Natural killer cell (primary cell): ENCODE results near the gene PCSK5. TPM values are rescaled to one million over a fixed set of nuclear protein-coding genes. Genes with fewer than 3 reads are reported as not detected.

ENCODE experiments used
- ATAC-seq, 3 donors: fragments of 150-1000 bp in 2 of 3; fragments of 200-7000 bp in 1 of 3; cut with Tn5 transposase; 1 replicate in 1 of 3; 2 replicates in 2 of 3; pipeline ENCODE4 v1.10.0; 2021; ENCODE audit warnings: mild to moderate bottlenecking in 2 of 3, moderate library complexity in 2 of 3
- DNase-seq, 2 donors: peaks; one replicate each; pipeline versions ENCODE4 v3.0.0 to v3.0.0-alpha.2; 2013 to 2021; ENCODE audit warnings: mixed read lengths in 1 of 2
- H3K27ac ChIP-seq: one replicate; pipeline ENCODE4 v1.5.1; 2013; ENCODE audit warnings: mild to moderate bottlenecking, low read length
- H3K27me3 ChIP-seq: one replicate; pipeline ENCODE4 v1.6.1; 2013; ENCODE audit warnings: low read length; ENCODE audit not compliant: control insufficient read depth, insufficient read depth
- H3K36me3 ChIP-seq: one replicate; pipeline ENCODE4 v1.6.1; 2013; ENCODE audit warnings: low read length; ENCODE audit not compliant: control insufficient read depth, insufficient read depth
- H3K4me1 ChIP-seq: one replicate; pipeline ENCODE4 v1.6.1; 2013; ENCODE audit warnings: low read length; ENCODE audit not compliant: control insufficient read depth, insufficient read depth
- H3K4me3 ChIP-seq: one replicate; pipeline ENCODE4 v1.5.1; 2013; ENCODE audit warnings: low read length
- H3K9me3 ChIP-seq: one replicate; pipeline ENCODE4 v1.6.1; 2013; ENCODE audit warnings: low read length; ENCODE audit not compliant: control insufficient read depth, insufficient read depth
- H3K27ac Mint-ChIP-seq, 2 donors: one replicate each; pipeline ENCODE4 v1.8.0; 2022; ENCODE audit warnings: mild to moderate bottlenecking in 2 of 2, mixed read lengths in 2 of 2, moderate library complexity in 1 of 2
- H3K27me3 Mint-ChIP-seq, 2 donors: one replicate each; pipeline ENCODE4 v1.8.0; 2022; ENCODE audit warnings: low read depth in 2 of 2, mixed read lengths in 2 of 2
- H3K36me3 Mint-ChIP-seq: one replicate; pipeline ENCODE4 v1.8.0; 2022; ENCODE audit warnings: mixed read lengths
- H3K4me1 Mint-ChIP-seq, 2 donors: one replicate each; pipeline ENCODE4 v1.8.0; 2022; ENCODE audit warnings: mixed read lengths in 2 of 2
- H3K4me3 Mint-ChIP-seq: one replicate; pipeline ENCODE4 v1.8.0; 2022; ENCODE audit warnings: mild to moderate bottlenecking, moderate library complexity, mixed read lengths
- H3K9me3 Mint-ChIP-seq, 2 donors: one replicate each; pipeline ENCODE4 v1.8.0; 2022; ENCODE audit warnings: mixed read lengths in 2 of 2
- CTCF ChIP-seq: fragments of 200-600 bp; IDR thresholded peaks from one replicate; pipeline ENCODE4 v1.8.0; 2022; ENCODE audit warnings: antibody characterized with exemption
- WGBS: methylation state at CpG from one replicate; pipeline ENCODE4 v1.1.7; 2013; ENCODE audit warnings: missing lambda C conversion rate; ENCODE audit not compliant: insufficient coverage; 5-methylcytosine and 5-hydroxymethylcytosine counted together
- intact Hi-C: fragments of 100-400 bp; cut with micrococcal nuclease; formaldehyde crosslinking; loops from one replicate; pipeline ENCODE4 v1.14.2; 2022
- total RNA-seq, 4 donors: library from RNA; stranded (reverse); fragments of 120-200 nt in 1 of 4; gene quantifications; one replicate each; pipeline versions ENCODE4 v1.2.3 to v1.2.4, GENCODE V29; 2013 to 2022

Gene PCSK5
- total RNA-seq, 3 donors from 2014 or later (not counting 1 experiment from before 2014, with no cell fraction given): 2.4 to 13.2 (median 5.7) TPM

GRCh38 chr9:76127637-76128036 lies 237.2 kb downstream of the PCSK5 start:
- Mint-ChIP-seq H3K27me3 (peaks cover 0 to 4% of the 10 kb centered on the region in 2 donors), H3K4me3 (no peak overlapping the region), H3K27ac (no peak overlapping the region), H3K4me1 (no peaks in the 10 kb centered on the region), H3K9me3 (no peaks in the 10 kb centered on the region), H3K36me3 (no peaks in the 10 kb centered on the region)
- Histone ChIP-seq H3K27ac (no peak overlapping the region), H3K4me3 (no peak overlapping the region), H3K27me3 (no peaks in the 10 kb centered on the region), H3K9me3 (no peaks in the 10 kb centered on the region), H3K36me3 (no peaks in the 10 kb centered on the region), H3K4me1 (no peaks in the 10 kb centered on the region)
- 95% methylated on average over 5 of the region's 5 CpGs for WGBS
- no peak for TF ChIP-seq CTCF
- ATAC-seq: no peak
- intact Hi-C loops: no loop called here
- no peak for DNase-seq

GRCh38 chr9:76135902-76136301 lies 245.4 kb downstream of the PCSK5 start:
- H3K9me3 Mint-ChIP-seq: no peaks in the 10 kb centered on the region
- Histone ChIP-seq H3K9me3 (no peaks in the 10 kb centered on the region), H3K27ac (no peak overlapping the region), H3K4me1 (no peaks in the 10 kb centered on the region), H3K4me3 (no peak overlapping the region), H3K27me3 (no peaks in the 10 kb centered on the region), H3K36me3 (no peaks in the 10 kb centered on the region)
- no peak for ATAC-seq
- intact Hi-C loops: no loop called here
- H3K27me3 Mint-ChIP-seq: no peaks in the 10 kb centered on the region
- DNase-seq: no peak
- H3K36me3 Mint-ChIP-seq: no peaks in the 10 kb centered on the region
- H3K27ac Mint-ChIP-seq: no peak overlapping the region
- no peak for TF ChIP-seq CTCF
- WGBS: no CpG with 5 or more reads among the region's 5 CpGs
- H3K4me3 Mint-ChIP-seq: no peak overlapping the region
- peaks cover 0 to 28% of the 10 kb centered on the region in 2 donors for H3K4me1 Mint-ChIP-seq

- intact Hi-C loops: no loop called here
- Histone ChIP-seq H3K27me3 (no peaks in the 10 kb centered on the region), H3K36me3 (no peaks in the 10 kb centered on the region), H3K27ac (no peak overlapping the region), H3K9me3 (no peaks in the 10 kb centered on the region), H3K4me1 (no peaks in the 10 kb centered on the region), H3K4me3 (no peak overlapping the region)
- no peaks in the 10 kb centered on the region for H3K36me3 Mint-ChIP-seq
- no peak overlapping the region for H3K4me3 Mint-ChIP-seq
- ATAC-seq: peak in 2 of 3 donors; percentile 24 to 49
- peaks cover 0 to 28% of the 10 kb centered on the region in 2 donors for H3K4me1 Mint-ChIP-seq
- TF ChIP-seq CTCF: no peak
- no peaks in the 10 kb centered on the region for H3K9me3 Mint-ChIP-seq
- no peak for DNase-seq
- H3K27ac Mint-ChIP-seq: no peak overlapping the region
- H3K27me3 Mint-ChIP-seq: no peaks in the 10 kb centered on the region
- 14% methylated on average over 1 of the region's 1 CpG for WGBS
These were observed 246.5 kb downstream of the PCSK5 start for GRCh38 chr9:76136986-76137385.

GRCh38 chr9:76137931-76138330 lies 247.5 kb downstream of the PCSK5 start:
- Mint-ChIP-seq H3K36me3 (no peaks in the 10 kb centered on the region), H3K4me1 (peaks cover 0 to 28% of the 10 kb centered on the region in 2 donors), H3K27me3 (no peaks in the 10 kb centered on the region), H3K4me3 (no peak overlapping the region), H3K9me3 (no peaks in the 10 kb centered on the region), H3K27ac (peak overlapping the region in 1 of 2 donors; percentile 19)
- Histone ChIP-seq H3K36me3 (no peaks in the 10 kb centered on the region), H3K27ac (no peak overlapping the region), H3K27me3 (no peaks in the 10 kb centered on the region), H3K9me3 (no peaks in the 10 kb centered on the region), H3K4me1 (no peaks in the 10 kb centered on the region), H3K4me3 (no peak overlapping the region)
- WGBS: 96% methylated on average over 4 of the region's 5 CpGs
- ATAC-seq (no peak), DNase-seq (no peak)
- TF ChIP-seq CTCF: no peak
- intact Hi-C loops: no loop called here
